HG03103 (cell line): ENCODE data around the gene CTRB1.

Experiments
- ATAC-seq: cut with Tn5 transposase; IDR thresholded peaks from one replicate; pipeline ENCODE4 v1.9.1; 2021; ENCODE audit warnings: low read depth; ENCODE audit not compliant: unreplicated experiment

CTRB1 gene

GRCh38 chr16:75218256-75219076 is at the start of gene CTRB1:
Gene CTRB1, plus strand, starts transcription at chr16:75218988. Its CDS starts 20 bp downstream, at chr16:75219008.
- peak; percentile 58 for ATAC-seq

GRCh38 chr16:75169899-75170405 is 48.8 kb upstream of the CTRB1 start:
- no peak for ATAC-seq

- ATAC-seq = no peak
Measured at GRCh38 chr16:75172578-75172977, 46.2 kb upstream of the CTRB1 start.

GRCh38 chr16:75175074-75175473 is 43.7 kb upstream of the CTRB1 start:
- ATAC-seq = no peak

- no peak for ATAC-seq
Measured at GRCh38 chr16:75176926-75177325, 41.9 kb upstream of the CTRB1 start.

- ATAC-seq = no peak
Measured at GRCh38 chr16:75179208-75179607, 39.6 kb upstream of the CTRB1 start.

GRCh38 chr16:75181630-75182029 is 37.2 kb upstream of the CTRB1 start:
- ATAC-seq = no peak

- no peak for ATAC-seq
Measured at GRCh38 chr16:75188832-75189477, 29.8 kb upstream of the CTRB1 start.

- no peak for ATAC-seq
Measured at GRCh38 chr16:75189638-75190245, 29.0 kb upstream of the CTRB1 start.

- no peak for ATAC-seq
Measured at GRCh38 chr16:75192606-75193264, 26.1 kb upstream of the CTRB1 start.

- ATAC-seq = no peak
Measured at GRCh38 chr16:75193265-75193650, 25.5 kb upstream of the CTRB1 start.

- ATAC-seq = no peak
Measured at GRCh38 chr16:75193730-75194444, 24.9 kb upstream of the CTRB1 start.

GRCh38 chr16:75195811-75196790 is 22.7 kb upstream of the CTRB1 start:
- no peak for ATAC-seq

- no peak for ATAC-seq
Measured at GRCh38 chr16:75196836-75197235, 22.0 kb upstream of the CTRB1 start.

- ATAC-seq = no peak
Measured at GRCh38 chr16:75197522-75198134, 21.2 kb upstream of the CTRB1 start.

GRCh38 chr16:75198135-75198600 is 20.6 kb upstream of the CTRB1 start:
- no peak for ATAC-seq

GRCh38 chr16:75202069-75202590 is 16.7 kb upstream of the CTRB1 start:
- ATAC-seq = no peak

GRCh38 chr16:75203096-75203495 is 15.7 kb upstream of the CTRB1 start:
- ATAC-seq = no peak
